SKM-1 treated with dmso at 0.1 percent for 144 hours (cell line): ENCODE measurements around the gene C16orf74.
A peak's percentile ranks its signal among the peaks of the same experiment; 100 is the strongest.

Experiments
- DNase-seq: peaks from one replicate; lab custom pipeline; 2025; ENCODE audit not compliant: unreplicated experiment; lab: John Stamatoyannopoulos, UW

C16orf74 gene

GRCh38 chr16:85750146-85750826, 610 bp downstream of the C16orf74 start:
- DNase-seq: no peak

- DNase-seq: no peak
These were observed 1.1 kb downstream of the C16orf74 start for GRCh38 chr16:85749771-85750145.

- no peak for DNase-seq
These were observed 4.3 kb downstream of the C16orf74 start for GRCh38 chr16:85746460-85747215.

GRCh38 chr16:85738923-85739715, 11.8 kb downstream of the C16orf74 start:
- no peak for DNase-seq

GRCh38 chr16:85736921-85737320, 14.0 kb downstream of the C16orf74 start:
- no peak for DNase-seq

- DNase-seq: no peak
These were observed 14.9 kb downstream of the C16orf74 start for GRCh38 chr16:85735946-85736345.

- no peak for DNase-seq
These were observed 15.7 kb downstream of the C16orf74 start for GRCh38 chr16:85735225-85735635.

GRCh38 chr16:85734311-85735017, 16.4 kb downstream of the C16orf74 start:
- DNase-seq: no peak

GRCh38 chr16:85733839-85734170, 17.1 kb downstream of the C16orf74 start:
- DNase-seq: no peak

- peak; percentile 75 for DNase-seq
These were observed 17.6 kb downstream of the C16orf74 start for GRCh38 chr16:85733155-85733838.

GRCh38 chr16:85731179-85731578, 19.7 kb downstream of the C16orf74 start:
- DNase-seq: no peak

GRCh38 chr16:85730186-85730465, 20.8 kb downstream of the C16orf74 start:
- peak; percentile 81 for DNase-seq

- no peak for DNase-seq
These were observed 21.3 kb downstream of the C16orf74 start for GRCh38 chr16:85729452-85730185.

- DNase-seq: no peak
These were observed 22.0 kb downstream of the C16orf74 start for GRCh38 chr16:85728879-85729278.

- DNase-seq: no peak
These were observed 26.0 kb downstream of the C16orf74 start for GRCh38 chr16:85724936-85725335.

- no peak for DNase-seq
These were observed 26.6 kb downstream of the C16orf74 start for GRCh38 chr16:85724126-85724879.

GRCh38 chr16:85722128-85722893, 28.6 kb downstream of the C16orf74 start:
- no peak for DNase-seq

- DNase-seq: no peak
These were observed 30.6 kb downstream of the C16orf74 start for GRCh38 chr16:85720302-85720637.
